K562 (cell line): ENCODE data around the gene KPNA1. TPM values are rescaled to one million over a fixed set of nuclear protein-coding genes. Genes with fewer than 3 reads are reported as not detected.

ENCODE experiments used
- BCOR ChIP-seq: fragments of 450-650 bp; IDR thresholded peaks from 2 replicates; pipeline ENCODE4 v1.6.1; 2016
- DPF2 ChIP-seq: fragments of 450-650 bp; IDR thresholded peaks from 2 replicates; pipeline ENCODE4 v1.6.1; 2016
- ETV6 ChIP-seq, 3 experiments: fragments of 150-350 bp in 1 of 3; sonication (generic) in 1 of 3; formaldehyde crosslinking in 1 of 3; IDR thresholded peaks; 2 replicates each; pipeline versions ENCODE4 v1.6.1 to v1.8.0; 2014 to 2022; ENCODE audit warnings: borderline replicate concordance in 2 of 3, low read depth in 2 of 3, antibody characterized with exemption in 1 of 3, low read length in 1 of 3, mild to moderate bottlenecking in 1 of 3, missing genetic modification reagents in 1 of 3
- KAT2B ChIP-seq: IDR thresholded peaks from one replicate; pipeline ENCODE4 v1.6.1; 2012; ENCODE audit warnings: low read depth, mild to moderate bottlenecking, control low read depth, inconsistent platforms, low read length, moderate library complexity
- MYBL2 ChIP-seq, 2 experiments: fragments of 450-650 bp in 1 of 2; sonication (generic) in 1 of 2; formaldehyde crosslinking in 1 of 2; IDR thresholded peaks; 2 replicates each; pipeline versions ENCODE4 v1.6.1 to v1.8.1; 2017 to 2022; ENCODE audit warnings: borderline replicate concordance in 1 of 2, inconsistent platforms in 1 of 2, low read depth in 1 of 2, mild to moderate bottlenecking in 1 of 2, missing genetic modification reagents in 1 of 2, moderate library complexity in 1 of 2
- PHB ChIP-seq: fragments of 250-450 bp; sonication (Bioruptor Pico); IDR thresholded peaks from 2 replicates; pipeline ENCODE4 v1.5.0; 2021
- PTTG1 ChIP-seq: fragments of 450-650 bp; IDR thresholded peaks from 2 replicates; pipeline ENCODE4 v1.6.1; 2016; ENCODE audit warnings: low read depth, mild to moderate bottlenecking, missing genetic modification characterization, missing compliant biosample characterization
- RB1 ChIP-seq: fragments of 450-650 bp; IDR thresholded peaks from 2 replicates; pipeline ENCODE4 v1.6.1; 2017; ENCODE audit warnings: low read depth, mild to moderate bottlenecking
- SAP30 ChIP-seq: fragments of 200-600 bp; sonication (generic); IDR thresholded peaks from 2 replicates; pipeline ENCODE4 v1.6.1; 2012; ENCODE audit warnings: borderline replicate concordance, low read depth, mild to moderate bottlenecking, moderate library complexity, low read length, control low read depth, inconsistent platforms; ENCODE audit not compliant: insufficient read depth, poor library complexity, severe bottlenecking
- SP1 ChIP-seq: sonication (generic); formaldehyde crosslinking; IDR thresholded peaks from 2 replicates; pipeline ENCODE4 v1.8.1; 2022; ENCODE audit warnings: mild to moderate bottlenecking, missing genetic modification reagents
- USF2 ChIP-seq: sonication (generic); formaldehyde crosslinking; IDR thresholded peaks from 2 replicates; pipeline ENCODE4 v1.5.0; 2020; ENCODE audit warnings: missing genetic modification reagents
- ZBTB7A ChIP-seq: IDR thresholded peaks from 2 replicates; pipeline ENCODE4 v1.6.1; 2011; ENCODE audit warnings: low read depth, mild to moderate bottlenecking, low read length, moderate library complexity, borderline replicate concordance; ENCODE audit not compliant: control insufficient read depth
- ZNF197 ChIP-seq: fragments of 200-800 bp; sonication (Bioruptor generic); IDR thresholded peaks from 2 replicates; pipeline ENCODE4 v1.6.1; 2016; ENCODE audit warnings: low read depth, missing genetic modification characterization, missing compliant biosample characterization
- polyA plus RNA-seq, 8 experiments: library from polyadenylated mRNA; depleted of rRNA in 4 of 8; stranded (reverse) in 5 of 8; unstranded in 3 of 8; fragments of >200 nt; fragmentation: Nextera tagmentation in 2 of 8; fragmentation: Illumina TruSeq in 1 of 8; extraction: Ambion mirVana in 2 of 8; extraction: Trizol in 1 of 8; gene quantifications; 2 replicates each; pipeline versions ENCODE4 v1.2.1 to v1.2.3, GENCODE V29; 2011 to 2014; ENCODE audit warnings: inconsistent platforms in 1 of 8, missing spikeins in 1 of 8
- total RNA-seq, 7 experiments: library from RNA; depleted of rRNA in 6 of 7; stranded (reverse); fragments of >200 nt in 6 of 7; fragmentation: Illumina TruSeq in 2 of 7; extraction: Trizol in 2 of 7; gene quantifications; 2 replicates each; pipeline versions ENCODE4 v1.2.1 to v1.2.3, GENCODE V29; 2011 to 2021; ENCODE audit warnings: low replicate concordance in 1 of 7
- TF ChIP-seq, protein P1 (sequence below): fragments of 200-800 bp; sonication (Bioruptor generic); IDR thresholded peaks from 2 replicates; pipeline ENCODE4 v1.6.1; 2017; ENCODE audit warnings: missing genetic modification characterization, missing compliant biosample characterization
- TF ChIP-seq, protein P2 (sequence below): sonication (generic); formaldehyde crosslinking; IDR thresholded peaks from 2 replicates; pipeline ENCODE4 v1.8.1; 2023; ENCODE audit warnings: mild to moderate bottlenecking, missing genetic modification reagents
- TF ChIP-seq, protein P3 (sequence below): sonication (generic); formaldehyde crosslinking; IDR thresholded peaks from 2 replicates; pipeline ENCODE4 v1.8.1; 2023; ENCODE audit warnings: missing genetic modification reagents, mild to moderate bottlenecking, borderline replicate concordance

The KPNA1 gene
- total and polyA plus RNA-seq, 9 of the 15 experiments (the other 6 are each of a cell fraction or from before 2014, with no cell fraction given) = 9.3 to 53.8 (median 33.5) TPM

DNA sequence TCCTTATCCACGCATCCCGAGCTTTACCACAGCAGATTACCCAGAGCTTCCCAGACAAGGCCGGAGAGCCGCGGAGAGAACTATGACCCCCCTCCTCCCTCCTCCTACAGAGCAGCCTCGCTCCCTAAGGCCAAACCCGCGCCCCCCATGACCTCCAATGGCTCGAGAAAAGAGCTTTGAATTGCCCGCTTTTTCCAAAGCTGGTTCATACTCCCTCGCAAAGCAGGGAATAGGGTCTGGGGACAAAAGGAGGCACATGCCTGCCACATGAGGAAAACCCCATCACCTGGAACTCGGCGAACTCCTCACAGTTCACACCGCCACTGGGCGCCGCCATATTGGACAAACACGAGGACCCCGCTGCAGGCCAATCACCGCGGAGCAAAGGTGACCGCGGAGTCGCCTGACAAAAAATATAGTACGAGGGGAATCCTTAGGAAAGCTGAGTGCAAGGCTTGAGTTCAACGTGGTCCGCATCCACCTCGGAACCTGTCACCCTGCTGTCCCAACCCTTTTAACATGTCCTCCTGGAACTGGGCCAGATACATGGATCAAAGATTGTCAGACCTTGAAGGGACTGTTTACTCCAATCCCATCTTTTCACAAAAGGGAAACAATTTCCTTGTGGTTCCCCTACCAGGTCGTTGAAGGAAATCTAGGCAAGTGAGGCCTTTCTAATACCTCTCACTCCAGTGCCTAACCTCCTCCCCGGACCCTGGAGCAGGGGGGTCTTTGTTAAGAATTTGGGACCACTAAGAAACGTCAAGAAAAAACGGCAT lies 131.7 kb downstream of the KPNA1 start, which contains the start of gene MIX23 (continued):
- TF ChIP-seq SAP30 = peak; percentile 90
- TF ChIP-seq BCOR = no peak
- no peak for TF ChIP-seq PTTG1 (tag)
- TF ChIP-seq DPF2 = no peak
- TF ChIP-seq ZBTB7A = no peak
- TF ChIP-seq KAT2B = no peak
- TF ChIP-seq RB1 = peak; percentile 54; the same call in 1 of the 2 replicates
- TF ChIP-seq, protein P1, sequence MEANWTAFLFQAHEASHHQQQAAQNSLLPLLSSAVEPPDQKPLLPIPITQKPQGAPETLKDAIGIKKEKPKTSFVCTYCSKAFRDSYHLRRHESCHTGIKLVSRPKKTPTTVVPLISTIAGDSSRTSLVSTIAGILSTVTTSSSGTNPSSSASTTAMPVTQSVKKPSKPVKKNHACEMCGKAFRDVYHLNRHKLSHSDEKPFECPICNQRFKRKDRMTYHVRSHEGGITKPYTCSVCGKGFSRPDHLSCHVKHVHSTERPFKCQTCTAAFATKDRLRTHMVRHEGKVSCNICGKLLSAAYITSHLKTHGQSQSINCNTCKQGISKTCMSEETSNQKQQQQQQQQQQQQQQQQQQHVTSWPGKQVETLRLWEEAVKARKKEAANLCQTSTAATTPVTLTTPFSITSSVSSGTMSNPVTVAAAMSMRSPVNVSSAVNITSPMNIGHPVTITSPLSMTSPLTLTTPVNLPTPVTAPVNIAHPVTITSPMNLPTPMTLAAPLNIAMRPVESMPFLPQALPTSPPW (CRISPR knock-in tag) = peak; percentile 72
- TF ChIP-seq MYBL2 (IDR thresholded peaks at IDR 0.05; ENCODE audit: low read depth) = no peak
- no peak for TF ChIP-seq MYBL2 (CRISPR knock-in tag; IDR thresholded peaks at IDR 0.05; ENCODE audit: borderline replicate concordance)
- TF ChIP-seq ETV6 (IDR thresholded peaks at IDR 0.05; ENCODE audit: borderline replicate concordance in 1 of 2, low read depth in 2 of 2, low read length in 1 of 2) = no peak
- no peak for TF ChIP-seq ETV6 (CRISPR knock-in tag; IDR thresholded peaks at IDR 0.05; ENCODE audit: borderline replicate concordance)
- TF ChIP-seq, protein P2, sequence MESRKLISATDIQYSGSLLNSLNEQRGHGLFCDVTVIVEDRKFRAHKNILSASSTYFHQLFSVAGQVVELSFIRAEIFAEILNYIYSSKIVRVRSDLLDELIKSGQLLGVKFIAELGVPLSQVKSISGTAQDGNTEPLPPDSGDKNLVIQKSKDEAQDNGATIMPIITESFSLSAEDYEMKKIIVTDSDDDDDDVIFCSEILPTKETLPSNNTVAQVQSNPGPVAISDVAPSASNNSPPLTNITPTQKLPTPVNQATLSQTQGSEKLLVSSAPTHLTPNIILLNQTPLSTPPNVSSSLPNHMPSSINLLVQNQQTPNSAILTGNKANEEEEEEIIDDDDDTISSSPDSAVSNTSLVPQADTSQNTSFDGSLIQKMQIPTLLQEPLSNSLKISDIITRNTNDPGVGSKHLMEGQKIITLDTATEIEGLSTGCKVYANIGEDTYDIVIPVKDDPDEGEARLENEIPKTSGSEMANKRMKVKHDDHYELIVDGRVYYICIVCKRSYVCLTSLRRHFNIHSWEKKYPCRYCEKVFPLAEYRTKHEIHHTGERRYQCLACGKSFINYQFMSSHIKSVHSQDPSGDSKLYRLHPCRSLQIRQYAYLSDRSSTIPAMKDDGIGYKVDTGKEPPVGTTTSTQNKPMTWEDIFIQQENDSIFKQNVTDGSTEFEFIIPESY = no peak
- 0 out of 2 replicates have a peak, but pooled peaks have one; percentile 30 for TF ChIP-seq SP1 (CRISPR knock-in tag)
- TF ChIP-seq, protein P3, sequence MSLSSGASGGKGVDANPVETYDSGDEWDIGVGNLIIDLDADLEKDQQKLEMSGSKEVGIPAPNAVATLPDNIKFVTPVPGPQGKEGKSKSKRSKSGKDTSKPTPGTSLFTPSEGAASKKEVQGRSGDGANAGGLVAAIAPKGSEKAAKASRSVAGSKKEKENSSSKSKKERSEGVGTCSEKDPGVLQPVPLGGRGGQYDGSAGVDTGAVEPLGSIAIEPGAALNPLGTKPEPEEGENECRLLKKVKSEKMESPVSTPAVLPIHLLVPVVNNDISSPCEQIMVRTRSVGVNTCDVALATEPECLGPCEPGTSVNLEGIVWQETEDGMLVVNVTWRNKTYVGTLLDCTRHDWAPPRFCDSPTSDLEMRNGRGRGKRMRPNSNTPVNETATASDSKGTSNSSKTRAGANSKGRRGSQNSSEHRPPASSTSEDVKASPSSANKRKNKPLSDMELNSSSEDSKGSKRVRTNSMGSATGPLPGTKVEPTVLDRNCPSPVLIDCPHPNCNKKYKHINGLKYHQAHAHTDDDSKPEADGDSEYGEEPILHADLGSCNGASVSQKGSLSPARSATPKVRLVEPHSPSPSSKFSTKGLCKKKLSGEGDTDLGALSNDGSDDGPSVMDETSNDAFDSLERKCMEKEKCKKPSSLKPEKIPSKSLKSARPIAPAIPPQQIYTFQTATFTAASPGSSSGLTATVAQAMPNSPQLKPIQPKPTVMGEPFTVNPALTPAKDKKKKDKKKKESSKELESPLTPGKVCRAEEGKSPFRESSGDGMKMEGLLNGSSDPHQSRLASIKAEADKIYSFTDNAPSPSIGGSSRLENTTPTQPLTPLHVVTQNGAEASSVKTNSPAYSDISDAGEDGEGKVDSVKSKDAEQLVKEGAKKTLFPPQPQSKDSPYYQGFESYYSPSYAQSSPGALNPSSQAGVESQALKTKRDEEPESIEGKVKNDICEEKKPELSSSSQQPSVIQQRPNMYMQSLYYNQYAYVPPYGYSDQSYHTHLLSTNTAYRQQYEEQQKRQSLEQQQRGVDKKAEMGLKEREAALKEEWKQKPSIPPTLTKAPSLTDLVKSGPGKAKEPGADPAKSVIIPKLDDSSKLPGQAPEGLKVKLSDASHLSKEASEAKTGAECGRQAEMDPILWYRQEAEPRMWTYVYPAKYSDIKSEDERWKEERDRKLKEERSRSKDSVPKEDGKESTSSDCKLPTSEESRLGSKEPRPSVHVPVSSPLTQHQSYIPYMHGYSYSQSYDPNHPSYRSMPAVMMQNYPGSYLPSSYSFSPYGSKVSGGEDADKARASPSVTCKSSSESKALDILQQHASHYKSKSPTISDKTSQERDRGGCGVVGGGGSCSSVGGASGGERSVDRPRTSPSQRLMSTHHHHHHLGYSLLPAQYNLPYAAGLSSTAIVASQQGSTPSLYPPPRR = no peak
- TF ChIP-seq PHB = no peak
- no peak for TF ChIP-seq USF2 (CRISPR knock-in tag)
- TF ChIP-seq ZNF197 (CRISPR knock-in tag) = no peak
